Fibroblast of lung (primary cell): Measurements from ENCODE around the gene RASSF1. TPM values are rescaled to one million over a fixed set of nuclear protein-coding genes. Genes with fewer than 3 reads are reported as not detected.
A peak's percentile ranks its signal among the peaks of the same experiment; 100 is the strongest.

Experiments used
- DNase-seq, 2 donors: peaks; one replicate each; pipeline versions ENCODE4 v3.0.0 to v3.0.0-alpha.2; 2010; ENCODE audit warnings: low read depth in 2 of 2
- H2AFZ ChIP-seq: 2 replicates; pipeline ENCODE4 v1.5.1; 2012; ENCODE audit warnings: low read length, control low read depth, inconsistent platforms
- H3K27ac ChIP-seq: 2 replicates; pipeline ENCODE4 v1.5.1; 2011; ENCODE audit warnings: low read length, control low read depth; ENCODE audit not compliant: insufficient read depth
- H3K27me3 ChIP-seq: 2 replicates; pipeline ENCODE4 v1.5.1; 2011; ENCODE audit warnings: mild to moderate bottlenecking, low read length; ENCODE audit not compliant: control insufficient read depth, insufficient read depth
- H3K36me3 ChIP-seq: 2 replicates; pipeline ENCODE4 v1.5.1; 2011; ENCODE audit warnings: low read length; ENCODE audit not compliant: control insufficient read depth, insufficient read depth
- H3K4me1 ChIP-seq: 2 replicates; pipeline ENCODE4 v1.5.1; 2011; ENCODE audit warnings: low read length; ENCODE audit not compliant: control insufficient read depth, insufficient read depth; ENCODE audit errors: extremely low read depth
- H3K4me2 ChIP-seq: 2 replicates; pipeline ENCODE4 v1.5.1; 2011; ENCODE audit warnings: low read length, control low read depth; ENCODE audit not compliant: insufficient read depth; ENCODE audit errors: extremely low read depth
- H3K4me3 ChIP-seq, 4 experiments: fragments of 200-600 bp in 1 of 4; sonication (generic) in 1 of 4; replicated peaks in 1 of 4; 2 replicates each; pipeline ENCODE4 v1.5.1; 2011 to 2016; ENCODE audit warnings: low read length in 4 of 4, low read depth in 3 of 4, mild to moderate bottlenecking in 3 of 4, control low read depth in 2 of 4, inconsistent platforms in 1 of 4, mixed read lengths in 1 of 4; ENCODE audit not compliant: insufficient read depth in 1 of 4; ENCODE audit errors: control extremely low read depth in 1 of 4
- H3K79me2 ChIP-seq: 2 replicates; pipeline ENCODE4 v1.5.1; 2012; ENCODE audit warnings: mild to moderate bottlenecking, low read length, inconsistent platforms; ENCODE audit not compliant: control insufficient read depth, insufficient read depth
- H3K9ac ChIP-seq: 2 replicates; pipeline ENCODE4 v1.5.1; 2011; ENCODE audit warnings: mild to moderate bottlenecking, low read length, control low read depth; ENCODE audit not compliant: insufficient read depth
- H3K9me3 ChIP-seq: 2 replicates; pipeline ENCODE4 v1.5.1; 2012; ENCODE audit warnings: low read depth, low read length; ENCODE audit not compliant: control insufficient read depth, insufficient read depth
- H4K20me1 ChIP-seq: 2 replicates; pipeline ENCODE4 v1.5.1; 2011; ENCODE audit warnings: low read length; ENCODE audit not compliant: control insufficient read depth, insufficient read depth; ENCODE audit errors: extremely low read depth
- EZH2 ChIP-seq: IDR thresholded peaks from 2 replicates; pipeline ENCODE4 v1.5.1; 2012; ENCODE audit warnings: low read length, control low read depth, mild to moderate bottlenecking; ENCODE audit errors: missing control alignments
- polyA plus RNA-seq, 2 donors: library from polyadenylated mRNA; depleted of rRNA in 1 of 2; stranded (reverse) in 1 of 2; unstranded in 1 of 2; fragments of >200 nt; gene quantifications; 2 replicates each; pipeline ENCODE4 v1.2.1, GENCODE V29; 2011 to 2012; ENCODE audit warnings: missing spikeins in 1 of 2
- total RNA-seq: library from RNA; depleted of rRNA; stranded (reverse); fragments of >200 nt; gene quantifications from 2 replicates; pipeline ENCODE4 v1.2.1, GENCODE V29; 2014
- TF ChIP-seq, protein P1 (sequence below), 2 donors: IDR thresholded peaks in 1 of 2; conservative IDR thresholded peaks in 1 of 2; 1 replicate in 1 of 2; 2 replicates in 1 of 2; pipeline ENCODE4 v1.5.1; 2011 to 2012; ENCODE audit warnings: low read length in 2 of 2, control low read depth in 1 of 2, inconsistent platforms in 1 of 2, low read depth in 1 of 2, mild to moderate bottlenecking in 1 of 2

RASSF1 gene
- total and polyA plus RNA-seq, 2 donors (not counting 1 experiment from before 2014, with no cell fraction given), result 32.4 to 41.7 TPM

DNA sequence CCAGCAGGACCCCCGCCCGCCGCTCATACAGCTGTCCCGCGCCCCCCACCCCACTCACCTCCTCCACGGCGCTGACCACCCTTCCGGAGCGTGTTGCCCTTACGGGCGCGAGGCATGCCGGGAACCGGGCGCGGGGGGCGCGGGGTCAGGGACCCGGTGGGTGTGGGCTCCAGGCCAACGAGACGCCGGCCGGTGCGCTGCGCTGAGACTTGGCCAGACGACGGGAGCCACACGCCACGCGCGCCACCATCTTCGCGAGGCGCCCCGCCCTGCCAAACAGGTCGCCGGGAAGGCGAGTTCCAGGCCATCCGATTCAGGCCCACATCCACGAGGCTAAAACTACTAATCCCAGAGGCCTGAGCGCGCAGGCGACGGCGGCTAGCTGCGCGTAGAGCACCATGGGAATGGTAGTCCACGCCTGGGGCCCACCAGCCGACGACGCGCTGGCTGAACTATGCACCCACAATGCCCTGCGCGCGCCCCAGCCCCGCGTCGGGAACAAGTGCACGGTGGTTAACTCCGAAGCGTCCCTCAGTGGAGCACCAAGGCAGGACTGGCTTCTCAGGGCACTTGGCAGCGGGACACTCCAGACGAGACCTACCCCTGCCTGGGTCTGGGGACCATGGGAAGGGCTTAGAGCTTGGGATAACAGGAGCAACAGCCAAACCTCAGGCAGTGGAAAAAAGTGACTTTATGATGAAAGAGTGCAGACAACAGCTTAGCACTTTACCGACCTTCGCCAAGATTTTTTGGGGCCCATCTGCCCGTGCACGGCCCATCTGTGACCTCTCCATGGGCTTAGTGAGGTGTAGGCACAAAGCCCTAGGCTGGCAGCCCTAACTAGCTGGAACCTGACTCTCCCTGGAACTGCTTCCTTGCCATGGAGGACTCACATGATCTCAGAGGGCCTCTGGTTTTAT is 48.2 kb downstream of the RASSF1 start, which contains the start of gene IFRD2:
Gene IFRD2, minus strand, starts transcription at position 271 of the 920 bp plus-strand sequence. Its CDS starts 155 bp downstream, at position 116.
- H3K36me3 ChIP-seq, result peaks cover 16% of the 10 kb centered on the region
- peak within 1 kb of the TSS; percentile 93 for H3K27ac ChIP-seq
- H3K9me3 ChIP-seq, result no peaks in the 10 kb centered on the region
- peak within 1 kb of the TSS; percentile 99 for H3K4me2 ChIP-seq
- peaks cover 19% of the 10 kb centered on the region for H3K79me2 ChIP-seq
- DNase-seq, result peak; percentile 97
- H3K27me3 ChIP-seq, result no peaks in the 10 kb centered on the region
- no peak for TF ChIP-seq EZH2
- TF ChIP-seq, protein P1, sequence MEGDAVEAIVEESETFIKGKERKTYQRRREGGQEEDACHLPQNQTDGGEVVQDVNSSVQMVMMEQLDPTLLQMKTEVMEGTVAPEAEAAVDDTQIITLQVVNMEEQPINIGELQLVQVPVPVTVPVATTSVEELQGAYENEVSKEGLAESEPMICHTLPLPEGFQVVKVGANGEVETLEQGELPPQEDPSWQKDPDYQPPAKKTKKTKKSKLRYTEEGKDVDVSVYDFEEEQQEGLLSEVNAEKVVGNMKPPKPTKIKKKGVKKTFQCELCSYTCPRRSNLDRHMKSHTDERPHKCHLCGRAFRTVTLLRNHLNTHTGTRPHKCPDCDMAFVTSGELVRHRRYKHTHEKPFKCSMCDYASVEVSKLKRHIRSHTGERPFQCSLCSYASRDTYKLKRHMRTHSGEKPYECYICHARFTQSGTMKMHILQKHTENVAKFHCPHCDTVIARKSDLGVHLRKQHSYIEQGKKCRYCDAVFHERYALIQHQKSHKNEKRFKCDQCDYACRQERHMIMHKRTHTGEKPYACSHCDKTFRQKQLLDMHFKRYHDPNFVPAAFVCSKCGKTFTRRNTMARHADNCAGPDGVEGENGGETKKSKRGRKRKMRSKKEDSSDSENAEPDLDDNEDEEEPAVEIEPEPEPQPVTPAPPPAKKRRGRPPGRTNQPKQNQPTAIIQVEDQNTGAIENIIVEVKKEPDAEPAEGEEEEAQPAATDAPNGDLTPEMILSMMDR (conservative IDR thresholded peaks at IDR 0.05 in 1 of 2, IDR thresholded peaks at IDR 0.05 in 1 of 2; ENCODE audit: low read depth in 1 of 2, low read length in 2 of 2), result no peak
- peak within 1 kb of the TSS; percentile 53 for H2AFZ ChIP-seq
- H3K4me3 ChIP-seq, result peak within 1 kb of the TSS; percentile 79 to 97 (median 93)
- no peaks in the 10 kb centered on the region for H4K20me1 ChIP-seq
- peak within 1 kb of the TSS; percentile 79 for H3K9ac ChIP-seq
- peaks cover 5% of the 10 kb centered on the region for H3K4me1 ChIP-seq

DNA sequence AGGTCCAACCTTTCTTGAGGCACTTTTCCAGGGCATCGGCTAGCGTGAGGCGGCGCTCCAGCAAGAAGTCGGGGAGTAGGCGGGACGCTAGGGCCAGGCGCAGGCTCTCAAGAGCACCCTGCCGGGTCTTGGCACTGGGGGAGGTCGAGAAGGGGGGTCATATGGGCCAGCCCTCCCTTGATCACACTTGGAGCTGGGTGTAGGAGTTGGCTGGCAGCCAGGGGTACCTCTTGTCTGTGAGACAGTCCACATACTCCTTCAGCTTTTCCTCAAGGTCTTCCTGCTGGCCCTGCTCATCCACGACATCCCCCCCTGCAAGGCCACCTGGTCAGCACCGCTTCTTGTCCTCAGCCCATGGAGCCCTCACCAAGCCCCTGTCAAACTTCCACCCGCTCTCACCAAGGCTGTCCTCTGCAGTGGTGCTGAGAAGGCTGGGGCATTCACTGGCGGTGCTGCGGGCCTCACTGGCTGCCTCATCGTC is 50.4 kb downstream of the RASSF1 start:
- H3K9me3 ChIP-seq, result no peaks in the 10 kb centered on the region
- no peak overlapping the region for H3K27ac ChIP-seq
- no peak overlapping the region for H3K9ac ChIP-seq
- no peak overlapping the region for H3K4me3 ChIP-seq
- no peaks in the 10 kb centered on the region for H4K20me1 ChIP-seq
- TF ChIP-seq EZH2, result no peak
- TF ChIP-seq, protein P1 (conservative IDR thresholded peaks at IDR 0.05 in 1 of 2, IDR thresholded peaks at IDR 0.05 in 1 of 2; ENCODE audit: low read depth in 1 of 2, low read length in 2 of 2), result no peak
- peaks cover 19% of the 10 kb centered on the region for H3K79me2 ChIP-seq
- H2AFZ ChIP-seq, result no peak overlapping the region
- DNase-seq, result no peak
- H3K4me2 ChIP-seq, result no peak overlapping the region
- peaks cover 14% of the 10 kb centered on the region for H3K36me3 ChIP-seq
- H3K4me1 ChIP-seq, result peaks cover 5% of the 10 kb centered on the region
- H3K27me3 ChIP-seq, result no peaks in the 10 kb centered on the region

DNA sequence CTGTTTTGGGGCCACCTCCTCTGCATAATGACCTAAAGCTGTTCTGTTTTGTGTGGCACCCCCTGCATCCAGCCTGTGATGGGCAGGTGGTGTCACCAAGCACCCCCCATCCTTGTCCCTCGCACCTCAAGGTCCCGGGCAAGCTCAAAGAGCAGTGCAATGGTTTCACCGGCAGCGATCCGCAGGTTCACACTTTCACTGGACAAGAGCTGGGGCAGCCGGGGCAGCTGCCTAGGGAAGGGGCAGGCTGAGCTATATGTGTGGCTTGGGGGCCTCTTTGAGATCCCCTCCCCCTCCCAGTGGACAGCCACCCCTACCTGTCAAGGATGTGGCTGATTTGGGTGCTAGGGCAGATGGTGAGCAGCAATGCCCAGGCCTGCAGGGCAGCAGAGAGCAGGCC is 51.5 kb downstream of the RASSF1 start:
- TF ChIP-seq, protein P1 (conservative IDR thresholded peaks at IDR 0.05 in 1 of 2, IDR thresholded peaks at IDR 0.05 in 1 of 2; ENCODE audit: low read depth in 1 of 2, low read length in 2 of 2), result no peak
- TF ChIP-seq EZH2, result no peak
- no peaks in the 10 kb centered on the region for H4K20me1 ChIP-seq
- no peaks in the 10 kb centered on the region for H3K9me3 ChIP-seq
- no peak overlapping the region for H3K27ac ChIP-seq
- no peak overlapping the region for H3K4me3 ChIP-seq
- no peak overlapping the region for H2AFZ ChIP-seq
- peaks cover 19% of the 10 kb centered on the region for H3K79me2 ChIP-seq
- peaks cover 14% of the 10 kb centered on the region for H3K36me3 ChIP-seq
- no peak overlapping the region for H3K9ac ChIP-seq
- H3K27me3 ChIP-seq, result no peaks in the 10 kb centered on the region
- no peak for DNase-seq
- H3K4me1 ChIP-seq, result peaks cover 5% of the 10 kb centered on the region
- H3K4me2 ChIP-seq, result no peak overlapping the region
